Measurements from ENCODE around the gene PSMA6. TPM values are rescaled to one million over a fixed set of nuclear protein-coding genes. Genes with fewer than 3 reads are reported as not detected.
"Not testable (repeated sequence)": the region's sequence is repeated elsewhere in the genome, so short reads cannot be mapped to it uniquely, and the experiment has no call there.

PSMA6 gene
- total RNA-seq, 1 donor from 2014 or later: 344 TPM

GRCh38 chr14:35248476-35248788 is 43.8 kb upstream of the PSMA6 start:
- Histone ChIP-seq H3K4me2 (no peak overlapping the region), H3K27ac (no peak overlapping the region), H3K4me3 (no peak overlapping the region), H3K9ac (no peak overlapping the region), H4K20me1 (ENCODE audit: low read depth) (no peaks in the 10 kb centered on the region), H3K79me2 (ENCODE audit: low read depth) (no peaks in the 10 kb centered on the region), H2AFZ (replicated peaks) (no peak overlapping the region), H3K36me3 (no peaks in the 10 kb centered on the region), H3K27me3 (no peaks in the 10 kb centered on the region), H3K9me3 (ENCODE audit: low read depth) (no peaks in the 10 kb centered on the region), H3K4me1 (peaks cover 4% of the 10 kb centered on the region), H3F3A (ENCODE audit: low read depth) (no peaks in the 10 kb centered on the region)
- peaks cover 3% of the 10 kb centered on the region for H3K36me3 Mint-ChIP-seq
- no peak for DNase-seq (ENCODE audit: low spot score)
- no peak overlapping the region for H3K27ac Mint-ChIP-seq
- H3K27me3 Mint-ChIP-seq (ENCODE audit: insufficient read depth, low read depth): no peaks in the 10 kb centered on the region
- no peaks in the 10 kb centered on the region for H3K4me1 Mint-ChIP-seq
- TF ChIP-seq EZH2phosphoT487 (IDR thresholded peaks at IDR 0.05) (no peak), CTCF (IDR thresholded peaks at IDR 0.05) (no peak), EZH2 (IDR thresholded peaks at IDR 0.05) (no peak)
- H3K9me3 Mint-ChIP-seq: no peaks in the 10 kb centered on the region
- no peak overlapping the region for H3K4me3 Mint-ChIP-seq

GRCh38 chr14:35250319-35250718 is 41.9 kb upstream of the PSMA6 start:
- H3K36me3 Mint-ChIP-seq: peaks cover 3% of the 10 kb centered on the region
- Histone ChIP-seq H2AFZ (replicated peaks) (no peak overlapping the region), H3F3A (ENCODE audit: low read depth) (no peaks in the 10 kb centered on the region), H3K4me2 (no peak overlapping the region), H3K36me3 (no peaks in the 10 kb centered on the region), H3K4me1 (peaks cover 4% of the 10 kb centered on the region), H3K27me3 (no peaks in the 10 kb centered on the region), H4K20me1 (ENCODE audit: low read depth) (no peaks in the 10 kb centered on the region), H3K27ac (no peak overlapping the region), H3K9ac (no peak overlapping the region), H3K4me3 (no peak overlapping the region), H3K9me3 (ENCODE audit: low read depth) (no peaks in the 10 kb centered on the region), H3K79me2 (ENCODE audit: low read depth) (no peaks in the 10 kb centered on the region)
- DNase-seq (ENCODE audit: low spot score): no peak
- H3K4me3 Mint-ChIP-seq: no peak overlapping the region
- peaks cover 2% of the 10 kb centered on the region for H3K27me3 Mint-ChIP-seq (ENCODE audit: insufficient read depth, low read depth)
- TF ChIP-seq EZH2 (IDR thresholded peaks at IDR 0.05): no peak
- TF ChIP-seq CTCF (IDR thresholded peaks at IDR 0.05): no peak
- no peak for TF ChIP-seq EZH2phosphoT487 (IDR thresholded peaks at IDR 0.05)
- H3K4me1 Mint-ChIP-seq: no peaks in the 10 kb centered on the region
- no peak overlapping the region for H3K27ac Mint-ChIP-seq
- no peaks in the 10 kb centered on the region for H3K9me3 Mint-ChIP-seq

GRCh38 chr14:35252451-35252868 is 39.7 kb upstream of the PSMA6 start:
- H3K27ac Mint-ChIP-seq: no peak overlapping the region

GRCh38 chr14:35253056-35253455 is 39.1 kb upstream of the PSMA6 start:
- not testable (repeated sequence) for H3K4me1 Mint-ChIP-seq; H4K20me1 ChIP-seq (ENCODE audit: low read depth)

More at GRCh38 chr14:35252451-35252868, 39.7 kb upstream of the PSMA6 start:
- no peaks in the 10 kb centered on the region for H3K4me1 Mint-ChIP-seq
- DNase-seq (ENCODE audit: low spot score): no peak
- no peak overlapping the region for H3K27ac ChIP-seq
- H3K4me2 ChIP-seq: no peak overlapping the region
- H3K27me3 ChIP-seq: no peaks in the 10 kb centered on the region
- no peaks in the 10 kb centered on the region for H3K36me3 ChIP-seq
- H3K36me3 Mint-ChIP-seq: peaks cover 3% of the 10 kb centered on the region
- H2AFZ ChIP-seq (replicated peaks): no peak overlapping the region
- H3K4me3 Mint-ChIP-seq: no peak overlapping the region
- no peak overlapping the region for H3K9ac ChIP-seq
- H3K9me3 Mint-ChIP-seq: no peaks in the 10 kb centered on the region
- no peak overlapping the region for H3K4me3 ChIP-seq
- no peaks in the 10 kb centered on the region for H3K4me1 ChIP-seq
- TF ChIP-seq CTCF (IDR thresholded peaks at IDR 0.05) (no peak), EZH2 (IDR thresholded peaks at IDR 0.05) (no peak), EZH2phosphoT487 (IDR thresholded peaks at IDR 0.05) (no peak)
- no peaks in the 10 kb centered on the region for H4K20me1 ChIP-seq (ENCODE audit: low read depth)
- no peaks in the 10 kb centered on the region for H3F3A ChIP-seq (ENCODE audit: low read depth)
- no peaks in the 10 kb centered on the region for H3K79me2 ChIP-seq (ENCODE audit: low read depth)
- no peaks in the 10 kb centered on the region for H3K9me3 ChIP-seq (ENCODE audit: low read depth)
- H3K27me3 Mint-ChIP-seq (ENCODE audit: insufficient read depth, low read depth): peaks cover 2% of the 10 kb centered on the region

GRCh38 chr14:35254034-35254622 is 38.1 kb upstream of the PSMA6 start:
- H3K9me3 Mint-ChIP-seq; H3K27me3 Mint-ChIP-seq (ENCODE audit: insufficient read depth, low read depth); H3K4me1 Mint-ChIP-seq; DNase-seq (ENCODE audit: low spot score); H3K79me2 ChIP-seq (ENCODE audit: low read depth); H3K4me2 ChIP-seq; H3K27ac Mint-ChIP-seq; H3K36me3 ChIP-seq; H3K9ac ChIP-seq; H4K20me1 ChIP-seq (ENCODE audit: low read depth); H2AFZ ChIP-seq (replicated peaks); H3K27ac ChIP-seq; H3K4me3 ChIP-seq; H3F3A ChIP-seq (ENCODE audit: low read depth); H3K4me1 ChIP-seq; H3K36me3 Mint-ChIP-seq; H3K4me3 Mint-ChIP-seq; H3K9me3 ChIP-seq (ENCODE audit: low read depth); H3K27me3 ChIP-seq: not testable (repeated sequence)

More at GRCh38 chr14:35253056-35253455, 39.1 kb upstream of the PSMA6 start:
- not testable (repeated sequence) for H3K79me2 ChIP-seq (ENCODE audit: low read depth); H3K4me3 ChIP-seq; H3K36me3 ChIP-seq; H3K9me3 Mint-ChIP-seq; H2AFZ ChIP-seq (replicated peaks); H3K27ac Mint-ChIP-seq; H3K27me3 Mint-ChIP-seq (ENCODE audit: insufficient read depth, low read depth); H3K4me3 Mint-ChIP-seq; DNase-seq (ENCODE audit: low spot score); H3K4me1 ChIP-seq; H3F3A ChIP-seq (ENCODE audit: low read depth); H3K27ac ChIP-seq; H3K4me2 ChIP-seq; H3K36me3 Mint-ChIP-seq; H3K9ac ChIP-seq; H3K9me3 ChIP-seq (ENCODE audit: low read depth); H3K27me3 ChIP-seq

Data from neural progenitor cell (in vitro differentiated cells).